Activated naive CD8-positive, alpha-beta T cell (primary cell): ENCODE results near the gene OSBP2.
"Not testable (repeated sequence)": the region's sequence is repeated elsewhere in the genome, so short reads cannot be mapped to it uniquely, and the experiment has no call there.

Experiments used
- H3K27ac Mint-ChIP-seq: one replicate; pipeline ENCODE4 v1.8.0; 2021; ENCODE audit warnings: mixed read lengths
- H3K27me3 Mint-ChIP-seq: one replicate; pipeline ENCODE4 v1.8.0; 2021; ENCODE audit warnings: mixed read lengths
- H3K36me3 Mint-ChIP-seq: one replicate; pipeline ENCODE4 v1.8.0; 2021; ENCODE audit warnings: mixed read lengths
- H3K4me1 Mint-ChIP-seq: one replicate; pipeline ENCODE4 v1.8.0; 2021; ENCODE audit warnings: low read depth, mixed read lengths
- H3K4me3 Mint-ChIP-seq: one replicate; pipeline ENCODE4 v1.8.0; 2021; ENCODE audit warnings: mild to moderate bottlenecking, mixed read lengths
- H3K9me3 Mint-ChIP-seq: one replicate; pipeline ENCODE4 v1.8.0; 2021; ENCODE audit warnings: low read depth, mixed read lengths

OSBP2 gene

GRCh38 chr22:30720263-30720837 lies 25.7 kb downstream of the OSBP2 start:
- peaks cover 3% of the 10 kb centered on the region for H3K27me3 Mint-ChIP-seq
- peaks cover 4% of the 10 kb centered on the region for H3K36me3 Mint-ChIP-seq
- H3K4me3 Mint-ChIP-seq, result no peak overlapping the region
- no peaks in the 10 kb centered on the region for H3K9me3 Mint-ChIP-seq
- no peak overlapping the region for H3K27ac Mint-ChIP-seq
- H3K4me1 Mint-ChIP-seq, result no peaks in the 10 kb centered on the region

GRCh38 chr22:30721741-30722140 lies 27.1 kb downstream of the OSBP2 start:
- no peaks in the 10 kb centered on the region for H3K4me1 Mint-ChIP-seq
- no peaks in the 10 kb centered on the region for H3K9me3 Mint-ChIP-seq
- no peak overlapping the region for H3K27ac Mint-ChIP-seq
- H3K36me3 Mint-ChIP-seq, result peaks cover 3% of the 10 kb centered on the region
- no peak overlapping the region for H3K4me3 Mint-ChIP-seq
- peaks cover 2% of the 10 kb centered on the region for H3K27me3 Mint-ChIP-seq

- Mint-ChIP-seq H3K4me3 (no peak overlapping the region), H3K27ac (no peak overlapping the region), H3K4me1 (no peaks in the 10 kb centered on the region), H3K27me3 (no peaks in the 10 kb centered on the region), H3K9me3 (no peaks in the 10 kb centered on the region), H3K36me3 (no peaks in the 10 kb centered on the region)
Observed at GRCh38 chr22:30728826-30729225, 34.2 kb downstream of the OSBP2 start.

- Mint-ChIP-seq H3K4me1 (no peaks in the 10 kb centered on the region), H3K36me3 (peaks cover 2% of the 10 kb centered on the region), H3K4me3 (no peak overlapping the region), H3K27me3 (no peaks in the 10 kb centered on the region), H3K27ac (no peak overlapping the region), H3K9me3 (no peaks in the 10 kb centered on the region)
Observed at GRCh38 chr22:30731658-30732057, 37.0 kb downstream of the OSBP2 start.

- Mint-ChIP-seq H3K27ac (no peak overlapping the region), H3K4me3 (no peak overlapping the region), H3K36me3 (peaks cover 2% of the 10 kb centered on the region), H3K9me3 (no peaks in the 10 kb centered on the region), H3K4me1 (no peaks in the 10 kb centered on the region), H3K27me3 (no peaks in the 10 kb centered on the region)
Observed at GRCh38 chr22:30732426-30732825, 37.8 kb downstream of the OSBP2 start.

- no peaks in the 10 kb centered on the region for H3K27me3 Mint-ChIP-seq
- H3K9me3 Mint-ChIP-seq, result no peaks in the 10 kb centered on the region
- no peak overlapping the region for H3K4me3 Mint-ChIP-seq
- peaks cover 2% of the 10 kb centered on the region for H3K36me3 Mint-ChIP-seq
- no peaks in the 10 kb centered on the region for H3K4me1 Mint-ChIP-seq
- no peak overlapping the region for H3K27ac Mint-ChIP-seq
Observed at GRCh38 chr22:30733181-30733631, 38.5 kb downstream of the OSBP2 start.

- not testable (repeated sequence) for H3K4me1 Mint-ChIP-seq, H3K27me3 Mint-ChIP-seq
Observed at GRCh38 chr22:30740007-30740406, 45.3 kb downstream of the OSBP2 start.

GRCh38 chr22:30740511-30740910 lies 45.8 kb downstream of the OSBP2 start:
- H3K27me3 Mint-ChIP-seq, H3K4me3 Mint-ChIP-seq, H3K9me3 Mint-ChIP-seq, H3K4me1 Mint-ChIP-seq, H3K27ac Mint-ChIP-seq, H3K36me3 Mint-ChIP-seq: not testable (repeated sequence)

More at GRCh38 chr22:30740007-30740406, 45.3 kb downstream of the OSBP2 start:
- not testable (repeated sequence) for H3K4me3 Mint-ChIP-seq, H3K36me3 Mint-ChIP-seq, H3K27ac Mint-ChIP-seq, H3K9me3 Mint-ChIP-seq

GRCh38 chr22:30742291-30743256 lies 47.9 kb downstream of the OSBP2 start:
- H3K9me3 Mint-ChIP-seq, result no peaks in the 10 kb centered on the region
- no peaks in the 10 kb centered on the region for H3K27me3 Mint-ChIP-seq
- peaks cover 5% of the 10 kb centered on the region for H3K4me1 Mint-ChIP-seq
- no peak overlapping the region for H3K27ac Mint-ChIP-seq
- H3K4me3 Mint-ChIP-seq, result no peak overlapping the region
- peaks cover 4% of the 10 kb centered on the region for H3K36me3 Mint-ChIP-seq

- H3K27ac Mint-ChIP-seq, result no peak overlapping the region
- no peak overlapping the region for H3K4me3 Mint-ChIP-seq
- H3K27me3 Mint-ChIP-seq, result no peaks in the 10 kb centered on the region
- no peaks in the 10 kb centered on the region for H3K9me3 Mint-ChIP-seq
- peaks cover 4% of the 10 kb centered on the region for H3K36me3 Mint-ChIP-seq
- H3K4me1 Mint-ChIP-seq, result peaks cover 5% of the 10 kb centered on the region
Observed at GRCh38 chr22:30743257-30744020, 48.8 kb downstream of the OSBP2 start.

GRCh38 chr22:30744224-30744623 lies 49.5 kb downstream of the OSBP2 start:
- Mint-ChIP-seq H3K27ac (no peak overlapping the region), H3K9me3 (no peaks in the 10 kb centered on the region), H3K36me3 (peaks cover 4% of the 10 kb centered on the region), H3K4me1 (peaks cover 5% of the 10 kb centered on the region), H3K4me3 (no peak overlapping the region), H3K27me3 (no peaks in the 10 kb centered on the region)

GRCh38 chr22:30747493-30747892 lies 52.8 kb downstream of the OSBP2 start:
- Mint-ChIP-seq H3K9me3 (no peaks in the 10 kb centered on the region), H3K27ac (no peak overlapping the region), H3K4me1 (peaks cover 4% of the 10 kb centered on the region), H3K4me3 (no peak overlapping the region), H3K27me3 (no peaks in the 10 kb centered on the region), H3K36me3 (peaks cover 3% of the 10 kb centered on the region)

GRCh38 chr22:30749272-30749671 lies 54.6 kb downstream of the OSBP2 start:
- no peaks in the 10 kb centered on the region for H3K27me3 Mint-ChIP-seq
- H3K4me1 Mint-ChIP-seq, result no peaks in the 10 kb centered on the region
- H3K36me3 Mint-ChIP-seq, result peaks cover 5% of the 10 kb centered on the region
- H3K4me3 Mint-ChIP-seq, result no peak overlapping the region
- H3K9me3 Mint-ChIP-seq, result peaks cover 3% of the 10 kb centered on the region
- no peak overlapping the region for H3K27ac Mint-ChIP-seq

GRCh38 chr22:30749849-30750248 lies 55.2 kb downstream of the OSBP2 start:
- peaks cover 3% of the 10 kb centered on the region for H3K9me3 Mint-ChIP-seq
- no peaks in the 10 kb centered on the region for H3K4me1 Mint-ChIP-seq
- H3K36me3 Mint-ChIP-seq, result peaks cover 4% of the 10 kb centered on the region
- no peak overlapping the region for H3K27ac Mint-ChIP-seq
- no peak overlapping the region for H3K4me3 Mint-ChIP-seq
- H3K27me3 Mint-ChIP-seq, result no peaks in the 10 kb centered on the region

- Mint-ChIP-seq H3K27me3 (no peaks in the 10 kb centered on the region), H3K4me3 (no peak overlapping the region), H3K4me1 (no peaks in the 10 kb centered on the region), H3K27ac (no peak overlapping the region), H3K36me3 (peaks cover 3% of the 10 kb centered on the region), H3K9me3 (peaks cover 3% of the 10 kb centered on the region)
Observed at GRCh38 chr22:30751529-30751928, 56.9 kb downstream of the OSBP2 start.
